Measurements from ENCODE around the gene SQSTM1.
"Not testable (repeated sequence)": the region's sequence is repeated elsewhere in the genome, so short reads cannot be mapped to it uniquely, and the experiment has no call there.

Gene SQSTM1

DNA sequence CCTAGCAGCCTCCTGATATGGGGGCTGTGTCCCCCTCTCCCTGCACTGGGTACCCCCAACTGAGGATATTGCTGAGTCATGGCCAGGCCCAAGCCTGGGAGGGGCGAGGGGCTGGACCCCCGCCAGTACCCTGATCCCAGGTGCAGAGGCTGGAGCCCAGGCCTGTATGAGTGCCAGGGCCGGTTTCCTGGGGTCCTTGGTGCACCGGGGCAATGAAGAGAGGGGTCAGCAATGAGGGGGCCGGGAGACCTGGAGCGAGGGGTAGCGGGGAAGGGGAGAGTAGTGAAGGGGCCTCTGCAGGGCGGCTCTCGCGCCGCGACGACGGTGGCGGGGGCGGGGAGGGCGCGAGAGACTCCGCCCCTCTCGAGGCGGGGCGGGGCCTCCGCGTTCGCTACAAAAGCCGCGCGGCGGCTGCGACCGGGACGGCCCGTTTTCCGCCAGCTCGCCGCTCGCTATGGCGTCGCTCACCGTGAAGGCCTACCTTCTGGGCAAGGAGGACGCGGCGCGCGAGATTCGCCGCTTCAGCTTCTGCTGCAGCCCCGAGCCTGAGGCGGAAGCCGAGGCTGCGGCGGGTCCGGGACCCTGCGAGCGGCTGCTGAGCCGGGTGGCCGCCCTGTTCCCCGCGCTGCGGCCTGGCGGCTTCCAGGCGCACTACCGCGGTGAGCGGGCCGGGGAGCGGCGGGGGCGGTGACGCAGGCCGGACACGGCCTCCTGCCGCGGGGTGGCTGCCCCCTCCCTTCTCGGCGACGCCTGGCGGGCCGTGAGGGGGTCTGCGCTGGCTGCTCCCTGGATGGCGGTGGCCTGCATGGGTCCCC is at the start of gene SQSTM1:
SQSTM1 (plus strand) TSS at position 423 of the 815 bp plus-strand sequence; CDS start at position 455, 32 bp downstream.
- DNase-seq (ENCODE audit: low read depth in 2 of 3, low spot score in 1 of 3), result peak; percentile 52 to 74 (median 69)

DNA sequence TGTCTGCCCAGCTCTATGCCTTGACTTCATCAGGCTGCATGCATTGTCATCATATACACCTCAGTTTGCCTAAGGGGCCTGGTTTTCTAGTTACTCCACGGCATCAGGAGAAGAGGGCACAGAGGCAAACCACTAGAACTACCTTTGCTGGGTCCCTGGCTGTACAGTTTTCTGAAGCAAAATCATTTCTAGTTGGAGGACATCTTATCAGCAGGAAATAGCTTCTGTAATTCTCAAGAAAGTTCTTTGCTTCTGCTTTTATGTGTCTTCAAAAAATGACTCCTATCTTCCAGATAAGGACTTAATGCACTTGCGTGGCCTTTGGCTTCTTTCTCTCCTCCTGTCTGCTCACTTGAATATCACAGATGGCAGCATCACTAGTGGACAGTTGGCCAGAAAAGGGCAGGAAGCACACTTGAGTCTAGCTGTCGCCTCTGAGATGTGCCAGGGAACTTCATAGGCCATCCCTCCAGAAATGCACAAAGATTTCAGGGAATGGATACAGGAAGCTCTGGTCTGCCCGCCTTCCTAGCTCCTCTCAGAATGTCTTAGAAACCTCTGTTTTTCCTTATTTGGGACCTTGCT is 49.3 kb upstream of the SQSTM1 start:
- no peak for DNase-seq (ENCODE audit: low read depth in 2 of 3, low spot score in 1 of 3)

DNA sequence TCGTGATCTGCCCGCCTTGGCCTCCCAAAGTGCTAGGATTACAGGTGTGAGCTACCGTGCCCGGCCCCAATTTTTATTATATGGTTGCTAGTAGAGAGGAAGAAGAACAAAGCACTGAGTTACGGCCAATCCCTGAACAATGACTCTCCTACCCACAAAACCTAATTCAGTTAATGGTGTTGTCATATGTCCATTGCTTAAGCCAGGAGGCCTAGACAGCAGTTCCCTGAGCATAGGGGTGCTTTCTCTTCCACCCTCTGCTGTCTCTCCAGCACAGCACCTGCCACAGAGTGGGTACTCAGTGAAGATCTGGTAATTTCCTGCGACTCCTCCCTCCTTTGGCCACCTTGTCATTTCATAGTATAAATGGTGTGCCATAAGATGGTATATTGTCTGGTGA is 48.4 kb upstream of the SQSTM1 start:
- no peak for DNase-seq (ENCODE audit: low read depth in 2 of 3, low spot score in 1 of 3)

DNA sequence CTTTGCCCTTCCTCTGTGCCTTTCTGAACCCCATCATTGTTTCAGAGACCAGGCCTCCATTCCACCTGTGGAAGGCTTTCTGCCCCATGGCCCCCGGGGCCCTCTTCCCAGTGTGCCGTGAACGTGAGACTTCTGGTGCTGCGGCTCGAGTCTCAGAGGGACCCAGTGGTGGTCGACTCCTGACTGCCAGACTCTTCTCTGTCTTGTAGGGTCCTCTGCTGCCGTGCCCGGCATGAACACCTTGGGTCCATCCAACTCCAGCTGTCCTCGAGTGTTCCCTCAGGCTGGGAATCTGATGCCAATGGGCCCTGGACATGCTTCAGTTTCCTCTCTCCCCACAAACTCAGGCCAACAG is 47.0 kb upstream of the SQSTM1 start:
- DNase-seq (ENCODE audit: low read depth in 2 of 3, low spot score in 1 of 3), result no peak

DNA sequence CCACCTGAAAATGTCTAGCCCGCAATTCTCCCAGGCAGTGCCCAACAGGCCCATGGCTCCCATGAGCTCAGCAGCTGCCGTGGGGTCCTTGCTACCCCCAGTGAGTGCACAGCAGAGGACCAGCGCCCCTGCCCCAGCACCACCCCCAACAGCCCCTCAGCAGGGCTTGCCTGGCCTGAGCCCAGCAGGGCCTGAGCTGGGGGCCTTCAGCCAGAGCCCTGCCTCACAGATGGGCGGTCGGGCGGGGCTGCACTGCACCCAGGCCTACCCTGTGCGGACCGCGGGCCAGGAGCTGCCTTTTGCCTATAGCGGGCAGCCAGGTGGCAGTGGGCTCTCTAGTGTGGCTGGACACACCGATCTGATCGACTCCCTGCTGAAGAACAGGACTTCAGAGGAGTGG is 46.3 kb upstream of the SQSTM1 start:
- DNase-seq (ENCODE audit: low read depth in 2 of 3, low spot score in 1 of 3), result no peak

DNA sequence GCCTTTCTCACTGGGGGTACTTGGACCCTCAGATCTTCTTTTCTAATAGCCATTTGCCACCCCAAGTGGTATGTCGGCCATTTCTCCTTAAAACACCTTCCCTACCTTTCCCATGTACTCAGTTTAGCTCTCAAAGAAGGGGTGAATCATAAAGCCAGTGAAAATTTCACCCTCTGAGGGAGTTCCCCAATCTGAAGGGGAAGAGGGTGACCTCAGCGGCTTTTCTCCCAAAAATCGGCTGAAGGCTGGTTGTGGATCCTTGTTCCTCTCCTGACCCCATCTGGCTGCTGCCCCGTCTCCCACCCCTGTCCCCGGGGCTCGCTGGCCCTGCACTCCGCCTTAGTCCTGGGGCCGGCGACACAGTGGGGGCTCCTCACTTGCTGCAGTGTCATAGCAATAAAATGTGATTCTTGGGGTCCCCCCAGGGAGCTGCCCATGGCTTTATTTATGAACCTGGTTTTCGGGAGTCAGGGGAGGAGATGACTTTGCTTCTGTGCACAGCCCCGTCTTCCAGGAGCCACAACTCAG is 44.2 kb upstream of the SQSTM1 start:
- DNase-seq (ENCODE audit: low read depth in 2 of 3, low spot score in 1 of 3), result no peak

DNA sequence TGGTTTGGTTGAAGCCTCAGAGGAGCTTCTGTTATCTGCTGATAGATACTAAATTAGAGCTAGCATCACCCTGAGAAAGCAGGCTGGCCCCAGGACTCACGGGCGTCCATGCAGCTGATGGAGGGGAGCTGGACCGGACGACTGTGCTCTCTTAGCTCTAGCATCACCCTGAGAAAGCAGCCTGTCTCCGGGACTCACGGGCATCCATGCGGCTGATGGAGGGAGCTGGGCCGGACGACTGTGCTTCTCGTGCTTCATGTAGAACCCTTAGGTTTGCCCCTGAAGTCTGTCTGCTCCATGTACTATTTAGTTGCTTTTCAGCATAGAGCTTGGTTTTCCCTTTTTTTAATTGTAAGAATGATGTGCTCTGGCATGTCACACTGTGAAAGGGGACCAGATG is 43.2 kb upstream of the SQSTM1 start:
- DNase-seq (ENCODE audit: low read depth in 2 of 3, low spot score in 1 of 3), result no peak

DNA sequence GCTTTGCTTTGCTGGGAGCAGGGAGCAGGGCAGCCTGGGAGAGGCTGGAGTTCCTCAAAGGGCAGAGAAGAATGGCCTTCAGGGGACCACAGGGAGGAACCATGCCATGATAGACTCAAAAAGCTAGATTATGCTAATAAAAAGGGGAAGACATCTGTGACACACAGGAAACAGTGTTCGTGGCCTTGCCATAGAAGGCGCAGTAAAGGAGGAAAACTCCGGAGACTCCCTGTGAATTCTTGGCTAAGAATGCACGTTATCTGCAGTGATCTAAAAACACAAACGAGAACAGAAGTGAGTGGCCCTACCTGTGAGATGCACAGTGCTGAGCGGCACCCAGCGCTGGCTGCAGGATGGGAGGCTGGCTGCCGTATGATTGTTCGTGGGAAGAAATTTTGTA is 42.8 kb upstream of the SQSTM1 start:
- no peak for DNase-seq (ENCODE audit: low read depth in 2 of 3, low spot score in 1 of 3)

DNA sequence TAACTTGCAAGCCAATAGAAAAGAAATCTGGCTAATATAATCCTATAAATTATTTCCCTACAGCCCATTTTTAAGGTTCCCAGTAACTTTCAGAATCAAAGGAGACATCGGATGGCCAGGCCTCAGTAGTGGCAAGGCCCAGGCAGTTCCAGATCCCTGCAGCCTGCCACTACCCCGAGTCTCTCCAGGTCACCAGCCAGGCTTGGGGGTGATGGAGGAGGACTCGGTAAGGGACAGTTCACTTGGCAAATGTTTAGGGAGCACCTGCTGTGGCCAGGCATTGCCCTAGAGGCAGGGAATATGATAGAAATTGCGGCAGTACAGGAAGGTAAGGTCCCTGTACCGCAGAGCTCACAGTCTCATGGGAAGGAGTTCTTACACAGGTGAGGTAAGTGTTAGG is 42.1 kb upstream of the SQSTM1 start:
- DNase-seq (ENCODE audit: low read depth in 2 of 3, low spot score in 1 of 3), result no peak

DNA sequence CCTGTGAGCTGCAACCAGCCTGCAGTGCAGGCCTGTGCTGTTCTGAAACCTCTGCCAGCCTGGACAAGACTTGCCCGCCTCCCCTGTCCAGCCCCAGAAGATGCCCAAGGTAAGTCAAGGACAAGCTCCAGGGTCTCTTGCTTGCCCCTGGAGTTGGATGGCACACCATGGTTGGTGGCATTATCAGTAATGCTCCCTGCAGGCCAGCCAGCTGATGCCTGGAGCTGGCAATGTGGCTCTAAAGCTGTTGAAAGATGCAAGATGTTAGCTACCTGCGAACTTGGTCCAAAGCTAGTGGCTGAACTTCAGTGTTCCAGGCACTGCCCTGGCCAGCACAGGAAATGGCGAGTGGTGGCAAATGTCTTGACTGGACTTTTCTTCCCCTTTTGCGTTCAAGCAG is 40.9 kb upstream of the SQSTM1 start:
- no peak for DNase-seq (ENCODE audit: low read depth in 2 of 3, low spot score in 1 of 3)

DNA sequence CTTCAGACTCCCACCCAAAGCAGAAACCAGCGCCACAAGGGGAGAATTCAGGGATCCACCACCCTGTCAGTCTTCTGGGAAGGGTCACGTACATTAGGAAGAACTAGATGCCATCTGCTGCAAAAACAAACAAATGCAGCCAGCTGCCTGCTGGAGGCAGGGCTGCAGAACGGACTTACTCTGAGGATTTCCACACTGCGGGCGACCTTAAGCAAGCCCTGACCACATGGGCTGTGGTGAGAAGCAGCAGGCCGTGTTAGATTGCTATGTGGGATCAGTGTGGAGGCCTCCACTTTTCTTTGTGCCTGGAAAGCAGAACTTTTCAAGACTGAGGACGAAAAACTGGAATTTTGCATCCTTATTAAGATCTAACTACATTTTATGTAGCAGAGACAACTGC is 40.3 kb upstream of the SQSTM1 start:
- no peak for DNase-seq (ENCODE audit: low read depth in 2 of 3, low spot score in 1 of 3)

DNA sequence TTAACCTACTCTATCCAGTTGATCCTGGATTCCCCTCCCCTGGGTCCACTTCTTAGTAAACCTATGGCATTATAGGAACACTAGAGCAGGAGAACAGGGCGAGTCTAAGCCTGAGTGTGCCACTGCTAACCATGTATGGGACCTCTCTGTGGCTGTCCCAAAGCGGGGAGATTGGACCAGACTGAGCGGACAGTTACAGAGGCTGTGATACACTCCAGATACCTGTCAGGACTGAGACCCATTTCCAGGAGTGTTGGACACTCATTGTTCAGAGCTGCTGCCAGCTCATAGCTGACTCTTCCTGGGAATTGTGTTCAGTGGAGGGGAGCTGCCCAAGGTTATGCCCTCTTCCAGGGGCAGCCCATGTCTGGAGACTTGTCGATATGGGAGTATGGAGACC is 38.9 kb upstream of the SQSTM1 start:
- DNase-seq (ENCODE audit: low read depth in 2 of 3, low spot score in 1 of 3), result no peak

DNA sequence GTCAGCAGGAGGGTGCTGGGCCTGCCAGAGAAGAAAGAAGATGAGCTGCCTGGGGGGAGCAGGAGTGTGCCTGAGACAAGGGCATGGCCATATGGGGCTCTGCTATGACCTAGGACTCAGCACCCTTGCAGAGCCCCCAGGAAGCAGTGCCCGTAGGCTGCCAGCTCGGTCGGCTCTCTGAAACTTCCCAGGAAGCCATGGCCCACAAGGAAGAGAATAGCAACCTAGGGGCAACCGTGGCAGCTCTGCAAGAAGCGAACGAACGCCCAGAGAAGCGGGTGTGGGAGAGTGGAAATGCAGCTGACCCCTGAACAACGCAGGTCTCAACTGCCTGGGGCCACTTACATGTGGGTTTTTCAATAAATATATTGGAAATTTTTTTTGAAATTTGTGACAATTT is 37.6 kb upstream of the SQSTM1 start:
- DNase-seq (ENCODE audit: low read depth in 2 of 3, low spot score in 1 of 3), result no peak

DNA sequence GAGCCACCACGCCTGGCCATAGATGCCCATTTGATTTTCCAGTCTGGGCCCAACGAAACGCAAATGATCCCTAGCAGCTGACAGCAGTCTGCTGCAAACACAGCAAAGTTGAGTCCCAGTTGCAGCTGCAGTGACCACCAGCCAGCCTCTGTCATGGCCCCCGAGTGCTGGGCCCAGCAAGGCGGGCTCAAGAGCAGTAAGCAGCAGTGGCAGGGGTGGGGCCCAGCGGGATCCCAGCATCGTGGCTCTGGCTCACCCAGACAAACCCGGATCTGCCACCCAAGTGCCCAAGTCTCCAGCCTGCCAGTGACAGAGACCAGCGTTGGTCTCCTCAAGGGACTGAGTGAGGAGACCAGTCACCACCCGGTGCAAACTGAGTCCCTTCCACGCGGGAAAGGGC is 33.8 kb upstream of the SQSTM1 start:
- no peak for DNase-seq (ENCODE audit: low read depth in 2 of 3, low spot score in 1 of 3)

DNA sequence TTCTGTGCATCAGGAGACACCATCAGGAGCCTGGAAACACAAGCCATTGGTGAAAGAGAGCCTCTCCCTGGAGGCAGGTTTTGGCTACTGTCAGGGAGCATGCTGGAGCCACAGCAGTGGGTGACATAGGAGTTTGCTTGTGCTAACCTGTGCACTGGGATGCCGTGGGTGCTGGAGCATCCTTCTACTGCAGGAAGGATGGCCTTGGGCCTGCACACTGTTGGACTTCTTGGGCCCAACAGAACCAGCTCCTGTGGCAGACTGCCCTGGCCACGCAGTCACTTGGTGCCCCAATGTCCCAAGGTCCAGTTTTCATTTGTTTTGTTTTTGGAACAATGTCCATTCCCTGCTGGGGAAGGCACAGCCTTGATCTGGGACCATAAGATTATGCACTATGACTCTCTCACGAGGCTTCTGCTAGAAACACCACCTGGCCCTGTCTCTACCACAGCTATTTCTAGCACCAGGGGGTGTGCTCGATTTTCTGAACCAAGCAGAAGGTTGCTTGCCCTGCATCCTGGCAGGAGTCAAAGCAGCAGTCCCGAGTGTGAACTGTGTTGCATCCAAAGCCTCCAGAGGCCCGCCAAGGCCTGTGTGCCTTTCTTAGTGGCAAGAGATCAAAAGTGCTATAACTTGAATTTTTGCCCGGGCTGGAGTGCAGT is 32.4 kb upstream of the SQSTM1 start:
- DNase-seq (ENCODE audit: low read depth in 2 of 3, low spot score in 1 of 3), result no peak

DNA sequence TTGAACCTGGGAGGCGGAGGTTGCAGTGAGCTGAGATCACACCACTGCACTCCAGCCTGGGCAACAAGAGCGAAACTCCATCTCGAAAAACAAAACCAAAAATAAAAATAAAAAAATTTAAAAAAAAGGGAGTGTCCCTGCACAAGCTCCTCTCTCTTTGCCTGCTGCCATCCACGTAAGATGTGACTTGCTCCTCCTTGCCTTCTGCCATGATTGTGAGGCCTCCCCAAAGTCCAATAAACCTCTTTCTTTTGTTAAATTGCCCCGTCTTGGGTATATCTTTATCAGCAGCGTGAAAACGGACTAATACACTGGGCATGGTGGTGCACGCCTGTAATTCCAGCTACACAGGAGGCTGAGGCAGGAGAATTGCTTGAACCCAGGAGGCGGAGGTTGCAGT is 31.4 kb upstream of the SQSTM1 start:
- not testable (repeated sequence) for DNase-seq (ENCODE audit: low read depth in 2 of 3, low spot score in 1 of 3)

DNA sequence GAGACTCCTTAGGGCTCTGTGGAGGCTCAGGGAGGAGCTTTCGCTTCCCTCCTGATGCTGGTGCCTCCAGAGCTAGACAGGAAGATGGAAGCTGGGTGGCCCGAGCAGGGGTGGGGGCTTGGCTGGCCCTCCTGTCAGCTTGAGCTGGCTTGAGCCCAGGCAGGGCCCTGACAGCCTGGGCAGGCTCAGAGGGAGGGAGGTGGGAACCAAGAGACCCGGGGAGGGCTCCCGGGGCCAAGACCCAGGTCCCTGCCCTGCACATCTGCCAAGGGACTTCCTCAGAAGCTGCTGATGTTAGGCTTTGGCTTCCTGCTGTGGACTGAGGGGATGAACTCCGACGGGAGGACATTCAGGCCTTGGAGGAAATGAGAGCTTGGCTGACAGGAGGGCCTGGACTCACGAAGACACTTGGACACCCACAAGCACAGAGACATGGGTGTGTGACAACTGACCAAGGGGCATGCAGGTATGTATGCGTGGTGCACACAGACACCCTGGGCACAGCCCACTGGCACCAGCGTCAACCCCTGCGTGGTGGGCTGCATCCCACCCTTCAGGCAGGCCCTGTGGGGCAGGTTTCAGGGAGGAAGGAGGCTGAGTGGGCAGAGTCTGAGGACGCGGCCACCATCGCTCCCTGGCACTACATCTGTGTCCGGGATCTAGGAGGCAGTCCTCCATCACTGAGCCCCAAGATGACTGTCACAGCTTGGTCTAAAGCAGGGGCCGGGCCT is 28.7 kb upstream of the SQSTM1 start:
- no peak for DNase-seq (ENCODE audit: low read depth in 2 of 3, low spot score in 1 of 3)

DNA sequence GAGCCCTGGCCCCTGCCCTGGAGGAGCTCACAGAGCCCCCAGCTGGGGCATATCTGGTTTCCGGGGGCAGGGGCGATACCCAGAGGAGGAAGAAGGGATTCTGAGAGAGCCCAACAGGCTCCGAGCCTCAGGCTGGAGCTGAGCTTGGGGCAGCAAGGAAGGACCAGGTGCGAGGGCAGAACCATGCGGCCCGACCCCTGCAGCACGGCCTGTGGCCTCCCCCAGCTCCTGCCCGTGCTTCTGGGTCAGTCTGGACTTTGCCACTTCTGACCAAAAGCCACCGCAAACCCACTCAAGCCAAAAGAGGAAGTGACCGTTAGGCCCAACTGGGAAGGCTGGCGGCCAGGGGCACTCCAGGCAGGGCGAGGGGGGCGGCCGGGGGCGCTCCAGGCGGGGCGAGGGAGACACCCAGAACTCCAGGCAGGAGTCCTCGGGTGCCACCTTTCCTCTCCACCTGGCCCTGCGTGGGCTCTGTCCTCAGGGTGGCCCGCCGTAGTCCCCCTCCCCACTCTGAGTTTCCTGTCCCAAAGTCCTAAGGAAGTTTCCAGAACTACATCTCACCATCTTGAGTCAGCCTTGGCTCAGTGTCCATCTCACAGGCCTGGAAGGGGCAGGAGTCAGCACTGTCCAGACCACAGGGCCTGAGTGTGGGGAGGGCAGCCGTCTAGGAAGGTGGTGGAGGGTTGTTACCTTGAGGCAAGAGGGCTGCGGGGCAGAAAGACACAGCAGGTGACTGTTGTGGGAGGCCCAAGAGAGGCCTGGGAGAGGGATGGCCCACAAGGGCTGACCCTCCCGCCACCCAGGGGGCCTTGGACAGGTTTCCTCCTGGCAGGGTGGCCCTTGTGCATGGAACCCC is 27.9 kb upstream of the SQSTM1 start:
- no peak for DNase-seq (ENCODE audit: low read depth in 2 of 3, low spot score in 1 of 3)

DNA sequence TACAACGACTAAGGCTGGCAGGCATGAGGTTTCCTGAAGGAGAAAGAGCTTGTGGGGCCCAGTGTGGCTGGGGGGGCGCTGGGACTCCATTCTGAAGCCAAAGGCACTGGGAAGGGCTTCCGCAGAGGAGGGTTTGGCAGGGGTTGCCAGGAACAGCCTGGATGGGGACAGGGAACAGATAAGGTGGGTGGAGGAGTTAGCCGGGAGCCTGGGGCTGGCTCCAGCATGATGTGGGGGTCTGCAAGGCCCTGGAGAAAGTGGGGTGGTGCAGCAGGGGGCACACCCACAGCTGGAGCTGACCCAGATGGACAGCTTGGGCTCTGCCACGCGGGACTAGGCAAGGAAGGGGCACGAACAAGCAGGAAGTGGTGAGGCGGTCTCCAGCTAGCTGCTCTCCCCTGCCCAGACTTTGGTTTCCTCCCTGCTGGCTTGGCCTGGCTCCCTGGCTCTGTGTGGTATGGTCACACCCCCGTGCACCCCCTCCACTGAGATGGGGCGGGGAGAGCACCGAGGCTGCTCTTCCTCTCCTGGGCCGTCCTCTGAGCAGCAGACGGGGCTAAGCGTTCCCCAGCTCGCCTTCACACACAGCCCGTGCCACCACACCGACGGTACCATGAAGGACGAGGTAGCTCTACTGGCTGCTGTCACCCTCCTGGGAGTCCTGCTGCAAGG is 27.1 kb upstream of the SQSTM1 start, which contains the start of gene LTC4S:
LTC4S (plus strand) TSS at position 519 of the 672 bp plus-strand sequence; CDS start at position 614, 95 bp downstream.
- DNase-seq (ENCODE audit: low read depth in 2 of 3, low spot score in 1 of 3), result no peak

DNA sequence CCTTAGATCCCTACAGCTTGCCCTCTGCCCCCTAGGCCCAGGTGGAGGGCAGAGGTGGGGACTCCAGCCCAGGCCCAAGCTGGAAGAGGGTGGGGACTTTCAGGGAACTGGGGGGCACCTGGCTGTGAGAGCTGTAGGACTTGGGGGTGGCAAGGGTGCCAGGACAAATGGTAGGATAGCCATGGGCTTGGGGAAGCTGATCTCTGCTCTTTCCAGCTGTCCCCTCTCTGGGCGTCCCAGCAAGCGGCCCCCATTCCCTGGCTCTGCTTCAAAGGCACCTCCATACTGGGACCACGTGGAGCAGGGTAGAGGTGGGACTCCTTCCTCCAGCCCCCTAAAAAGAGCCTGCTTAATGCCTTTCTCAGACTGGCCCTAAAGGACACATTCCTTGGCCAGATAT is 26.5 kb upstream of the SQSTM1 start:
- no peak for DNase-seq (ENCODE audit: low read depth in 2 of 3, low spot score in 1 of 3)
